HG03060 (cell line): ENCODE data around the gene CEACAM20.
"Not testable (repeated sequence)": the region's sequence is repeated elsewhere in the genome, so short reads cannot be mapped to it uniquely, and the experiment has no call there.

Experiments
- ATAC-seq: cut with Tn5 transposase; IDR thresholded peaks from one replicate; pipeline ENCODE4 v1.9.1; 2021; ENCODE audit warnings: low read depth, moderate number of reproducible peaks; ENCODE audit not compliant: unreplicated experiment

CEACAM20 gene

GRCh38 chr19:44550976-44551375, 21.5 kb upstream of the CEACAM20 start:
- not testable (repeated sequence) for ATAC-seq

GRCh38 chr19:44549507-44549906, 20.0 kb upstream of the CEACAM20 start:
- no peak for ATAC-seq

GRCh38 chr19:44548736-44549135, 19.3 kb upstream of the CEACAM20 start:
- no peak for ATAC-seq

GRCh38 chr19:44544031-44544430, 14.6 kb upstream of the CEACAM20 start:
- no peak for ATAC-seq

- ATAC-seq, result no peak
Measured at GRCh38 chr19:44542671-44543070, 13.2 kb upstream of the CEACAM20 start.

- ATAC-seq, result no peak
Measured at GRCh38 chr19:44540736-44541135, 11.3 kb upstream of the CEACAM20 start.

GRCh38 chr19:44539991-44540390, 10.5 kb upstream of the CEACAM20 start:
- no peak for ATAC-seq

GRCh38 chr19:44539236-44539826, 9.9 kb upstream of the CEACAM20 start:
- ATAC-seq, result no peak

GRCh38 chr19:44535361-44535760, 5.9 kb upstream of the CEACAM20 start:
- ATAC-seq, result not testable (repeated sequence)

GRCh38 chr19:44532819-44533218, 3.3 kb upstream of the CEACAM20 start:
- no peak for ATAC-seq

GRCh38 chr19:44530777-44531176, 1.3 kb upstream of the CEACAM20 start:
- ATAC-seq, result no peak

GRCh38 chr19:44527554-44527953, 1.9 kb downstream of the CEACAM20 start:
- no peak for ATAC-seq

- no peak for ATAC-seq
Measured at GRCh38 chr19:44525721-44526430, 3.6 kb downstream of the CEACAM20 start.

- ATAC-seq, result no peak
Measured at GRCh38 chr19:44521370-44521769, 8.1 kb downstream of the CEACAM20 start.

- ATAC-seq, result no peak
Measured at GRCh38 chr19:44517146-44517545, 12.3 kb downstream of the CEACAM20 start.

GRCh38 chr19:44515907-44516306, 13.6 kb downstream of the CEACAM20 start:
- ATAC-seq, result no peak

- ATAC-seq, result no peak
Measured at GRCh38 chr19:44515031-44515430, 14.4 kb downstream of the CEACAM20 start.

- ATAC-seq, result no peak
Measured at GRCh38 chr19:44512326-44513298, 16.9 kb downstream of the CEACAM20 start.

- no peak for ATAC-seq
Measured at GRCh38 chr19:44509478-44509877, 20.0 kb downstream of the CEACAM20 start.

GRCh38 chr19:44499962-44500949, 29.2 kb downstream of the CEACAM20 start, which contains the start of gene ZNF180:
Gene ZNF180 (minus strand): TSS chr19:44500522. CDS start chr19:44497334, 3,188 bp downstream.
- peak; percentile 75 for ATAC-seq
